GM19240 (cell line): ENCODE data around the gene NIPSNAP3A.
"Not testable (repeated sequence)": the region's sequence is repeated elsewhere in the genome, so short reads cannot be mapped to it uniquely, and the experiment has no call there.

Experiments used
- DNase-seq: peaks from one replicate; pipeline ENCODE4 v3.0.0; 2011; ENCODE audit warnings: low spot score; ENCODE audit not compliant: insufficient read length

Gene NIPSNAP3A

GRCh38 chr9:104747565-104748358 is at the start of gene NIPSNAP3A:
NIPSNAP3A (plus strand) TSS chr9:104747683; CDS start chr9:104747793, 110 bp downstream.
- peak; percentile 43 for DNase-seq

- DNase-seq = no peak
These were observed 47.2 kb upstream of the NIPSNAP3A start for GRCh38 chr9:104700306-104700705.

DNA sequence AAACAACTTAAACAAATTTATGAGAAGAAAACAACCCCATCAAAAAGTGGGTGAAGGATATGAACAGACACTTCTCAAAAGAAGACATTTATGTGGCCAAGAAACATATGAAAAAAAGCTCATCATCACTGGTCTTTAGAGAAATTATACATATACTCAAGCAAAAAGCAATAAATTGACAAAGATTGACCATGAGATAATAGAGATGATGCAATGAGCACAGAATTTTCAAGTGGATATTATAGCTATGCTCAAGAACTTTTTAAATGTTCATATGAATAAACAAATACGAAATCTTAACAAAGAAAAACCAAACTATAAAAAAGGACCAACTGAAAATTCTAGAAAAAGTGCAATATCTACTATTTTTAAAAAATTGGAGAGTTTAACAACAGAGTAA is 38.7 kb upstream of the NIPSNAP3A start:
- not testable (repeated sequence) for DNase-seq

DNA sequence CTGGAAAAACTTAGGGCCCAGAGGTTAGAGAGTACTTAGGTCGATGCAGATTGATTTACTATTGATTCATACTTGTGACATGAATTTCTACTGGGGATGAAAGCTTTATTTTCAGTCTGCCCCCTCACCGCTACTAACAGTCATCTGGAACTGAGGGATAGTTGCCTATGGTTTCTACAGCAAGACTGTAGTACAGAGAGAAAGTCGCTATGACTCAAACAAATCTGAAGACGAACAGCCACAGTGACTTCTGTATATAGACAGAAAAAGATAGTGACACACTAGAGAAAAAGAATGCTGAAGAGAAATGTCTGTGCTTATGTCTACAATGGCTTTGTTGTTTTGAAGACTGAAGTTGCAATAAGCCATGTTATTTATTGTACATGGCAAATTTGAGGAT is 35.9 kb upstream of the NIPSNAP3A start:
- DNase-seq = no peak

DNA sequence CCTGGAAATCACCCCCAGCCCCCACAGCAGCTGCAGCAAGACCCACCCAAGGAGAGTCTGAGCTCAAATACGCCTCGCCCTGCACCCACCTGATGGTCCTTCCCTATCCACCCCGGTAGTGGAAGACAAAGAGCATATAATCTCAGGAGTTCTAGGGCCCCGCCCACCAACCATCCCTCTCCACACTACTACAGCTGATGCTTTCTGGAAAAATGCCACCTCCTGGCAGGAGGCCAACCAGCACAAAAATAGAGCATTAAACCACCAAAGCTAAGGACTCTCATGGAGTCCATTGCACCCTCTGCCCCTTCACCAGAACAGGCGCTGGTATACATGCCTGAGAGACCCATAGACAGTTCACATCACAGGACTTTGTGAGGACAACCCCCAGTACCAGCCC is 22.5 kb upstream of the NIPSNAP3A start:
- DNase-seq = no peak

DNA sequence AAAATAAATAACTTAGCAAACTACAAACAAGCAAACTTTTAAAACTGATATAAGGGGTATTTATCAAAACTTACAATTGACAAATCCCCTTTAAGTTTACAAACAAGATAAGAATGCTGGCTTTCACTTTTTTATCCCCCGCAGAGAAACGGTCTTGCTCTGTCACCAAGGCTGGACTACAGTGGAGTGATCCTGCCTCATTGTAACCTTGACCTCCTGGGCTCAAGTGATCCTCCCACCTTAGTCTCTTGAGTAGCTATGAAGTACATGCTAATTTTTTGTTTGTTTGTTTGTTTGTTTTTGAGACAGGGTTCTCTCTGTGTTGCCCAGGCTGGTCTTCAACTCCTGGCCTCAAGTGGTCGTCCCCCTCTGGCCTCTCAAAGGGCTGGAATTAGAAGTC is 9.0 kb upstream of the NIPSNAP3A start:
- no peak for DNase-seq

- DNase-seq = no peak
These were observed 6.9 kb upstream of the NIPSNAP3A start for GRCh38 chr9:104740621-104741020.

GRCh38 chr9:104743376-104743985 is 4.0 kb upstream of the NIPSNAP3A start:
- DNase-seq = no peak

- no peak for DNase-seq
These were observed 1.6 kb upstream of the NIPSNAP3A start for GRCh38 chr9:104745852-104746251.

DNA sequence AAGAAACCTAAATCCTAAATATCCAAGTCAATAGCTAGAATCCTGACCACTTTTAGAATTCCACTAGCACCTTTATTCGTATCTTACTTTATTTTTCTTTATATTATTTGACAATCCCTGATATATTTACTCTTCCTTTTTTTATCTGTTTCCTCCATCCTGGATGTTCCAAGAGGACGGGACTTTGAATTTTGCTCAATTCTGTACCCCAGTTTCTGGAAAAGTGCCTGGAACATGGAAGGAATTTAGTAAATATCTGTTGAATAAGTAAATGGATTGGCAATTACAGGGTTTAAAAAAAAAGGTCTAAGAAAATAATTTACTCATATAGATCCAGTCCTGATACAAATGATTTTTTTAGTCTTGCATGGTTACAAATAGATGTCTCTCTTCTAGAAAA is 1.2 kb upstream of the NIPSNAP3A start:
- DNase-seq = no peak

DNA sequence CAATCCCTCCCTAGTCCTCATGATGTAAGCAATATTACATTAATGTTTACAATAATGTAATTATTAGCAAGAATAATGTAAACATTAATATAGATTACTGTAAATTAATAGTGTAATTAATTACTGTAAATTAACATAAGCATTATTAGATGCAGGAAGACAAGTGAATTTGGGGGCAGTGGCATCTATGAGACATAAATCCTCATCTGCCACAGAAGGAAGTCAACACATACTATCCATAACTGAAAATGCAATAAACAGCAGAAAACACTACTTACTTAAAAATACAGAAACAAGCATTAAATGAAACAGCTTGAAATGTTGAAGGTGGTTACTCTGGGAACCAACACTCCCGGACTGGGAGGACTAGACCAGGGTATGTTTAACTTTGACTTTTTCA is 685 bp upstream of the NIPSNAP3A start:
- DNase-seq = no peak

GRCh38 chr9:104747245-104747564 is 278 bp upstream of the NIPSNAP3A start:
- no peak for DNase-seq

- DNase-seq = no peak
These were observed 1.0 kb downstream of the NIPSNAP3A start for GRCh38 chr9:104748359-104749031.

GRCh38 chr9:104750185-104750767 is 2.8 kb downstream of the NIPSNAP3A start:
- no peak for DNase-seq

- DNase-seq = no peak
These were observed 11.5 kb downstream of the NIPSNAP3A start for GRCh38 chr9:104758974-104759373.

GRCh38 chr9:104765138-104765537 is 17.7 kb downstream of the NIPSNAP3A start:
- no peak for DNase-seq

- no peak for DNase-seq
These were observed 18.5 kb downstream of the NIPSNAP3A start for GRCh38 chr9:104766025-104766424.

- DNase-seq = no peak
These were observed 20.0 kb downstream of the NIPSNAP3A start for GRCh38 chr9:104767507-104767906.

- not testable (repeated sequence) for DNase-seq
These were observed 21.5 kb downstream of the NIPSNAP3A start for GRCh38 chr9:104769029-104769428.

GRCh38 chr9:104769655-104770054 is 22.2 kb downstream of the NIPSNAP3A start:
- no peak for DNase-seq

GRCh38 chr9:104772714-104773510 is 25.4 kb downstream of the NIPSNAP3A start:
- no peak for DNase-seq
